K562 (cell line): ENCODE results near the gene GPNMB. TPM values are rescaled to one million over a fixed set of nuclear protein-coding genes. Genes with fewer than 3 reads are reported as not detected.

Experiments
- ATAC-seq: fragments of 200-7000 bp; cut with Tn5 transposase; 3 replicates; pipeline ENCODE4 v1.9.1; 2020; ENCODE audit warnings: moderate library complexity
- BruUV-seq: library from RNA; stranded (reverse); fragments of 400-500 nt; replicated peaks from 2 replicates; lab custom pipeline; 2021; lab: Mats Ljungman, UMichigan
- CTCF ChIA-PET: fragments of 300-600 bp; formaldehyde crosslinking; extraction: SDS; loops from one replicate; lab custom pipeline; 2021; ENCODE audit warnings: low intra/inter-chr PET ratio; lab: Yijun Ruan, JAX
- POLR2A ChIA-PET: fragments of 300-600, 350-650 bp; sonication (Branson Sonifier 250); formaldehyde crosslinking; extraction: SDS; loops from one replicate; lab custom pipeline; 2021; ENCODE audit warnings: antibody characterized with exemption, inconsistent platforms; lab: Yijun Ruan, JAX
- DNase-seq, 4 experiments: peaks; one replicate each; pipeline versions ENCODE4 v3.0.0 to v3.0.0-alpha.2; 2011 to 2018; ENCODE audit warnings: low spot score in 3 of 4, mixed read lengths in 3 of 4; ENCODE audit errors: extremely low read depth in 1 of 4
- FAIRE-seq: peaks from 2 replicates; lab custom pipeline; 2011; peaks lifted over from hg19 to GRCh38; lab: Jason Lieb, UNC
- H2AFZ ChIP-seq: 2 replicates; pipeline ENCODE4 v1.6.0; 2011; ENCODE audit warnings: low read depth, low read length, control low read depth, inconsistent platforms
- H3K27ac ChIP-seq: fragments of 200-600 bp; 3 replicates; pipeline ENCODE4 v1.8.0; 2011; ENCODE audit warnings: low read depth, mild to moderate bottlenecking, control low read depth, inconsistent platforms, low read length, moderate library complexity, mixed read lengths; ENCODE audit errors: extremely low read depth
- H3K27me3 ChIP-seq, 2 experiments: fragments of 300-600 bp in 1 of 2; 2 replicates in 1 of 2; 3 replicates in 1 of 2; pipeline versions ENCODE4 v1.6.0 to v1.8.0; 2011; ENCODE audit warnings: inconsistent platforms in 2 of 2, low read length in 2 of 2, mild to moderate bottlenecking in 1 of 2, mixed read lengths in 1 of 2, moderate library complexity in 1 of 2; ENCODE audit not compliant: control insufficient read depth in 2 of 2, insufficient read depth in 2 of 2
- H3K36me3 ChIP-seq: fragments of 300-600 bp; 3 replicates; pipeline ENCODE4 v1.8.0; 2011; ENCODE audit warnings: mild to moderate bottlenecking, low read length, inconsistent platforms; ENCODE audit not compliant: control insufficient read depth, insufficient read depth
- H3K4me1 ChIP-seq, 2 experiments: fragments of 200-600 bp in 1 of 2; replicated peaks in 1 of 2; 2 replicates in 1 of 2; 3 replicates in 1 of 2; pipeline versions ENCODE4 v1.5.1 to v1.8.0; 2011; ENCODE audit warnings: inconsistent platforms in 2 of 2, low read length in 2 of 2, mild to moderate bottlenecking in 1 of 2, mixed read lengths in 1 of 2, moderate library complexity in 1 of 2; ENCODE audit not compliant: control insufficient read depth in 2 of 2, insufficient read depth in 2 of 2
- H3K4me2 ChIP-seq: 2 replicates; pipeline ENCODE4 v1.6.1; 2011; ENCODE audit warnings: low read length, control low read depth, inconsistent platforms, mixed read lengths; ENCODE audit not compliant: insufficient read depth
- H3K4me3 ChIP-seq: fragments of 200-600 bp; sonication (generic), shearing (Covaris generic); 2 replicates; pipeline ENCODE4 v1.5.1; 2016; ENCODE audit warnings: control low read depth, inconsistent platforms
- H3K79me2 ChIP-seq: fragments of 200-600 bp; 3 replicates; pipeline ENCODE4 v1.8.0; 2011; ENCODE audit warnings: low read length, inconsistent platforms; ENCODE audit not compliant: control insufficient read depth, insufficient read depth
- H3K9ac ChIP-seq, 2 experiments: 2 replicates each; pipeline versions ENCODE4 v1.6.0 to v1.6.1; 2011; ENCODE audit warnings: low read depth in 2 of 2, low read length in 2 of 2, control low read depth in 1 of 2, inconsistent platforms in 1 of 2, mild to moderate bottlenecking in 1 of 2, mixed read lengths in 1 of 2; ENCODE audit not compliant: insufficient read depth in 1 of 2
- H3K9me1 ChIP-seq: one replicate; pipeline ENCODE4 v1.6.0; 2011; ENCODE audit warnings: inconsistent platforms, mild to moderate bottlenecking, low read length, moderate library complexity; ENCODE audit not compliant: control insufficient read depth, insufficient read depth
- H3K9me3 ChIP-seq: replicated peaks from 2 replicates; pipeline ENCODE4 v1.5.1; 2011; ENCODE audit warnings: low read depth, low read length, inconsistent platforms; ENCODE audit not compliant: control insufficient read depth, insufficient read depth
- H4K20me1 ChIP-seq: replicated peaks from 2 replicates; pipeline ENCODE4 v1.6.1; 2011; ENCODE audit warnings: low read length, inconsistent platforms, mixed read lengths; ENCODE audit not compliant: control insufficient read depth, insufficient read depth
- CBFA2T3 ChIP-seq: fragments of 450-650 bp; IDR thresholded peaks from 2 replicates; pipeline ENCODE4 v1.6.1; 2017
- CBX5 ChIP-seq: IDR thresholded peaks from 2 replicates; pipeline ENCODE4 v1.6.1; 2014; ENCODE audit warnings: low read depth, borderline replicate concordance
- DPF2 ChIP-seq: fragments of 450-650 bp; IDR thresholded peaks from 2 replicates; pipeline ENCODE4 v1.6.1; 2016
- EHMT2 ChIP-seq: fragments of 450-650 bp; IDR thresholded peaks from 2 replicates; pipeline ENCODE4 v1.6.1; 2018; ENCODE audit warnings: antibody characterized with exemption
- EP300 ChIP-seq: IDR thresholded peaks from 2 replicates; pipeline ENCODE4 v1.6.1; 2012; ENCODE audit warnings: low read length, improper control_type of control experiment
- EP400 ChIP-seq: fragments of 450-650 bp; IDR thresholded peaks from 2 replicates; pipeline ENCODE4 v1.6.1; 2017; ENCODE audit warnings: antibody characterized with exemption, mild to moderate bottlenecking, moderate library complexity
- FOSL1 ChIP-seq: fragments of 200-800 bp; sonication (Bioruptor generic); conservative IDR thresholded peaks from 2 replicates; pipeline ENCODE4 v1.6.1; 2016; ENCODE audit warnings: missing genetic modification characterization, missing compliant biosample characterization
- FOXM1 ChIP-seq, 2 experiments: fragments of 450-650 bp in 1 of 2; sonication (generic) in 1 of 2; formaldehyde crosslinking in 1 of 2; IDR thresholded peaks; 2 replicates each; pipeline versions ENCODE4 v1.6.1 to v1.9.0; 2017 to 2022; ENCODE audit warnings: low read depth in 2 of 2, mild to moderate bottlenecking in 2 of 2, missing genetic modification reagents in 1 of 2, moderate library complexity in 1 of 2
- HMBOX1 ChIP-seq: sonication (generic); IDR thresholded peaks from 2 replicates; pipeline ENCODE4 v1.6.1; 2016
- KLF16 ChIP-seq: IDR thresholded peaks from 2 replicates; pipeline ENCODE4 v1.6.1; 2016; ENCODE audit warnings: antibody characterized with exemption
- MLLT1 ChIP-seq, 2 experiments: fragments of 450-650 bp; IDR thresholded peaks; 2 replicates each; pipeline ENCODE4 v1.6.1; 2016
- PML ChIP-seq: IDR thresholded peaks from 2 replicates; pipeline ENCODE4 v1.6.1; 2012; ENCODE audit warnings: low read length, inconsistent platforms
- RCOR1 ChIP-seq, 2 experiments: IDR thresholded peaks; 2 replicates each; pipeline ENCODE4 v1.6.1; 2012; ENCODE audit warnings: low read depth in 2 of 2, low read length in 2 of 2, borderline replicate concordance in 1 of 2, improper control_type of control experiment in 1 of 2
- SMARCA4 ChIP-seq: fragments of 450-650 bp; IDR thresholded peaks from 2 replicates; pipeline ENCODE4 v1.6.1; 2016
- SMARCE1 ChIP-seq: fragments of 450-650 bp; IDR thresholded peaks from 2 replicates; pipeline ENCODE4 v1.7.1; 2016; ENCODE audit warnings: mild to moderate bottlenecking
- SP1 ChIP-seq: sonication (generic); formaldehyde crosslinking; IDR thresholded peaks from 2 replicates; pipeline ENCODE4 v1.8.1; 2022; ENCODE audit warnings: mild to moderate bottlenecking, missing genetic modification reagents
- TEAD4 ChIP-seq, 2 experiments: sonication (generic) in 1 of 2; formaldehyde crosslinking in 1 of 2; IDR thresholded peaks; 2 replicates each; pipeline versions ENCODE4 v1.6.1 to v1.8.0; 2012 to 2022; ENCODE audit warnings: borderline replicate concordance in 1 of 2, inconsistent platforms in 1 of 2, low read length in 1 of 2, mild to moderate bottlenecking in 1 of 2, missing genetic modification reagents in 1 of 2
- ZNF639 ChIP-seq, 2 experiments: fragments of 200-800 bp in 1 of 2; sonication (Bioruptor generic) in 1 of 2; sonication (generic) in 1 of 2; formaldehyde crosslinking in 1 of 2; IDR thresholded peaks in 1 of 2; conservative IDR thresholded peaks in 1 of 2; 2 replicates each; pipeline versions ENCODE4 v1.5.0 to v1.6.1; 2016 to 2020; ENCODE audit warnings: missing compliant biosample characterization in 1 of 2, missing genetic modification characterization in 1 of 2, missing genetic modification reagents in 1 of 2
- ZNF766 ChIP-seq: fragments of 200-800 bp; sonication (Bioruptor generic); conservative IDR thresholded peaks from 2 replicates; pipeline ENCODE4 v1.6.1; 2016; ENCODE audit warnings: missing genetic modification characterization, missing compliant biosample characterization
- WGBS: fragments of 100-300 bp; shearing (Covaris generic); methylation state at CpG from one replicate; pipeline ENCODE4 v1.1.6; 2016; ENCODE audit warnings: low coverage, mixed read lengths; ENCODE audit not compliant: insufficient coverage; ENCODE audit errors: missing lambda C conversion rate; 5-methylcytosine and 5-hydroxymethylcytosine counted together
- in situ Hi-C: fragments of 300-500 bp; cut with MboI; formaldehyde crosslinking; loops from 4 replicates; pipeline ENCODE4 v1.15.0; 2018; ENCODE audit warnings: inconsistent platforms, mixed read lengths
- intact Hi-C: fragments of 100-400 bp; cut with micrococcal nuclease; formaldehyde crosslinking; loops from 2 replicates; pipeline ENCODE4 v1.14.2; 2022
- polyA plus RNA-seq, 8 experiments: library from polyadenylated mRNA; depleted of rRNA in 4 of 8; stranded (reverse) in 5 of 8; unstranded in 3 of 8; fragments of >200 nt; fragmentation: Nextera tagmentation in 2 of 8; fragmentation: Illumina TruSeq in 1 of 8; extraction: Ambion mirVana in 2 of 8; extraction: Trizol in 1 of 8; gene quantifications; 2 replicates each; pipeline versions ENCODE4 v1.2.1 to v1.2.3, GENCODE V29; 2011 to 2014; ENCODE audit warnings: inconsistent platforms in 1 of 8, missing spikeins in 1 of 8
- total RNA-seq, 7 experiments: library from RNA; depleted of rRNA in 6 of 7; stranded (reverse); fragments of >200 nt in 6 of 7; fragmentation: Illumina TruSeq in 2 of 7; extraction: Trizol in 2 of 7; gene quantifications; 2 replicates each; pipeline versions ENCODE4 v1.2.1 to v1.2.3, GENCODE V29; 2011 to 2021; ENCODE audit warnings: low replicate concordance in 1 of 7

The GPNMB gene
- total and polyA plus RNA-seq, 9 of the 15 experiments (the other 6 are each of a cell fraction or from before 2014, with no cell fraction given) = 0.15 to 0.72 (median 0.33) TPM

- Histone ChIP-seq H3K4me2 (peak overlapping the region; percentile 43; the same call in 1 of the 2 replicates), H3K27ac (no peak overlapping the region), H4K20me1 (no peaks in the 10 kb centered on the region), H2AFZ (peak overlapping the region; percentile 81), H3K9me1 (no peaks in the 10 kb centered on the region), H3K9me3 (no peaks in the 10 kb centered on the region), H3K36me3 (no peaks in the 10 kb centered on the region), H3K4me1 (peaks cover 0 to 7% of the 10 kb centered on the region in 2 experiments; a peak in 2 of 5 replicates), H3K9ac (peak overlapping the region in 1 of 2 experiments; percentile 17; a peak in 1 of 4 replicates), H3K27me3 (no peaks in the 10 kb centered on the region), H3K4me3 (no peak overlapping the region), H3K79me2 (no peaks in the 10 kb centered on the region)
- no peak for FAIRE-seq
- POLR2A ChIA-PET = interaction anchor here (0.5 to 0.6 kb wide), 2 partner anchors 20 to 1009 kb away, joined by 3 read pairs; no protein-coding TSS in a partner anchor
- peak in 2 of 4 experiments; percentile 29 to 41 for DNase-seq
- BruUV-seq = no TSS peak
- peak; percentile 77 for ATAC-seq
- WGBS = 6% methylated on average over 7 of the region's 7 CpGs
- in situ Hi-C loops (loop anchor here (25.0 kb wide), 2 partner anchors 456 to 719 kb away; partner anchors contain the start of gene STK31), intact Hi-C loops (no loop called here)
- CTCF ChIA-PET = no interaction called here
- peak; percentile 69 for TF ChIP-seq TEAD4 (IDR thresholded peaks at IDR 0.05; ENCODE audit: low read length)
- no peak for TF ChIP-seq TEAD4 (CRISPR knock-in tag; IDR thresholded peaks at IDR 0.05; ENCODE audit: borderline replicate concordance)
- peak; percentile 27; the same call in 1 of the 2 replicates for TF ChIP-seq SMARCE1
- TF ChIP-seq DPF2 = peak; percentile 37; the same call in 1 of the 2 replicates
- TF ChIP-seq ZNF639 (CRISPR knock-in tag; conservative IDR thresholded peaks at IDR 0.05 in 1 of 2, IDR thresholded peaks at IDR 0.05 in 1 of 2) = 0 out of 4 replicates have a peak, but pooled peaks of 1 of the 2 experiments have one; percentile 28
- no peak for TF ChIP-seq CBX5
- peak; percentile 83 for TF ChIP-seq HMBOX1
- TF ChIP-seq SP1 (CRISPR knock-in tag) = no peak
- TF ChIP-seq FOSL1 (tag) = 0 out of 2 replicates have a peak, but pooled peaks have one; percentile 23
- TF ChIP-seq EP300 = peak; percentile 18; the same call in 1 of the 2 replicates
- TF ChIP-seq CBFA2T3 = peak; percentile 77
- peak; percentile 57; the same call in 1 of the 2 replicates for TF ChIP-seq EHMT2
- TF ChIP-seq FOXM1 (IDR thresholded peaks at IDR 0.05; ENCODE audit: low read depth) = 0 out of 2 replicates have a peak, but pooled peaks have one; percentile 36
- TF ChIP-seq FOXM1 (CRISPR knock-in tag; IDR thresholded peaks at IDR 0.05; ENCODE audit: low read depth) = no peak
- TF ChIP-seq MLLT1 (IDR thresholded peaks at IDR 0.05) = no peak
- TF ChIP-seq ZNF766 (CRISPR knock-in tag) = peak; percentile 66; the same call in 1 of the 2 replicates
- TF ChIP-seq PML = peak; percentile 44; the same call in 1 of the 2 replicates
- peak in 1 of 2 experiments; percentile 28; a peak in 1 of 4 replicates for TF ChIP-seq RCOR1 (IDR thresholded peaks at IDR 0.05; ENCODE audit: borderline replicate concordance in 1 of 2, low read depth in 2 of 2, low read length in 2 of 2)
- peak; percentile 9; the same call in 1 of the 2 replicates for TF ChIP-seq KLF16
- TF ChIP-seq SMARCA4 = peak; percentile 52
- TF ChIP-seq EP400 = 0 out of 2 replicates have a peak, but pooled peaks have one; percentile 16
These were observed 10.2 kb downstream of the GPNMB start for GRCh38 chr7:23256731-23257130.
